ENCODE measurements around the gene ZFYVE9. TPM values are rescaled to one million over a fixed set of nuclear protein-coding genes. Genes with fewer than 3 reads are reported as not detected.

ZFYVE9 gene
- polyA plus RNA-seq, 1 experiment = 9.8 TPM

DNA sequence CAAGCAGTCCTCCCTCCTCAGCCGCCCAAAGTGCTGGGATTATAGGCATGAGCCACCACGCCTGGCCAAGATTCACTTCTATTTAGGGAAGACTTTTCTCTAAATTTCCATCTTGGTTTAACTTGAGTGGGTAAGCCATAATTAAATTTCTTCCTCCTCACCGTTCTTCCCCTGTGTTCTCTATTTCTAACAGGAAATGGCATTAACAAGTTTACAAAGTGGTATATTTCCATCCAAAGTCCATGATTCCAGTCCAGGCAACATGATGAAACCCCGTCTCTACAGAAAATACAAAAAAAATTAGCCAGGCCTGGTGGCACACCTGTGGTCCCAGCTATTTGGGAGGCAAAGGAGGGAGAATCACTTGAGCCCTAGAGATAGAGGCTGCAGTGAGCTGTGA lies 92.1 kb downstream of the ZFYVE9 start:
- DNase-seq (ENCODE audit: low read depth) = no peak
- TF ChIP-seq, protein P1, sequence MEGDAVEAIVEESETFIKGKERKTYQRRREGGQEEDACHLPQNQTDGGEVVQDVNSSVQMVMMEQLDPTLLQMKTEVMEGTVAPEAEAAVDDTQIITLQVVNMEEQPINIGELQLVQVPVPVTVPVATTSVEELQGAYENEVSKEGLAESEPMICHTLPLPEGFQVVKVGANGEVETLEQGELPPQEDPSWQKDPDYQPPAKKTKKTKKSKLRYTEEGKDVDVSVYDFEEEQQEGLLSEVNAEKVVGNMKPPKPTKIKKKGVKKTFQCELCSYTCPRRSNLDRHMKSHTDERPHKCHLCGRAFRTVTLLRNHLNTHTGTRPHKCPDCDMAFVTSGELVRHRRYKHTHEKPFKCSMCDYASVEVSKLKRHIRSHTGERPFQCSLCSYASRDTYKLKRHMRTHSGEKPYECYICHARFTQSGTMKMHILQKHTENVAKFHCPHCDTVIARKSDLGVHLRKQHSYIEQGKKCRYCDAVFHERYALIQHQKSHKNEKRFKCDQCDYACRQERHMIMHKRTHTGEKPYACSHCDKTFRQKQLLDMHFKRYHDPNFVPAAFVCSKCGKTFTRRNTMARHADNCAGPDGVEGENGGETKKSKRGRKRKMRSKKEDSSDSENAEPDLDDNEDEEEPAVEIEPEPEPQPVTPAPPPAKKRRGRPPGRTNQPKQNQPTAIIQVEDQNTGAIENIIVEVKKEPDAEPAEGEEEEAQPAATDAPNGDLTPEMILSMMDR (IDR thresholded peaks at IDR 0.05; ENCODE audit: insufficient read depth, low read depth, low read length) = no peak
- ChIA-PET CTCF (no interaction called here), POLR2A (no interaction called here)
- Histone ChIP-seq H3K36me3 (ENCODE audit: control insufficient read depth, insufficient read depth, low read length) (no peaks in the 10 kb centered on the region), H3K4me3 (ENCODE audit: low read depth, low read length) (no peak overlapping the region), H3K27me3 (ENCODE audit: control insufficient read depth, insufficient read depth, low read length) (no peaks in the 10 kb centered on the region)

DNA sequence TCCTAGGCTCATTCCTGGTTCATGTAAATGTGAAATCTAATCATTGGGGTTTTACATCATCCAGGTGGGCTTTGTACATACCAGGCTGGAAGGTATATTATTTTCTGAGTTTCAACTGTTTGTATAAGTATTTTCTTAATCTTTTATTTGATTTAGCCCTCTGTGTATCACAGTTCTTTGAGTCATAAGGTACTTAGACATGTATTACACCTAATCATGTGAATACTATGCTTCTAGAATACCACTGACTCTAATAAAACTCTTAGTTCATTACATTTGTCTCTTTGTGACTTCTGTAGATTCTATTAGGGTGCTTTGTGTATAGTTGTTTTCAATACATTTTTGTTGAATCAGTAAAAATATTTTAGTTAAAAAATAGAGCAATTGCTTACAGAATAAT lies 92.8 kb downstream of the ZFYVE9 start:
- TF ChIP-seq, protein P1 (IDR thresholded peaks at IDR 0.05; ENCODE audit: insufficient read depth, low read depth, low read length) = no peak
- POLR2A ChIA-PET = no interaction called here

DNA sequence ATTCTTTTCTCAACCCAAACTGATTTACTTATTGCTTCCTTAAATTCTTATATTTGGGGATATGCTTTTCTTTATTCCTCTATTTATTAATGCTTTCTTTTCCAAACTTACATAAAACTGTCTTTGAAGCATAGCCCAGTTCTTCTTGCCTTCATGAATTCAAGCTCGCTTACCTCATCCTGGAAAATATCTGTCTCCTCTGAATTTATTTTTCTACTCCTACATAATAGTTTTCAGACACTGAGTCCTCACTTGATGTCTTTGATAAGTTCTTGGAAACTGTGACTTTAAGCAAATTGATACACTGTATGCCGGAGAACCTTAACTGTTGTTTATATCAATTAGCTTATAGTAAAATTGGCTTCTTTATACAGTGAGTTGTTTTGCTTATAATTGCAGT lies 93.8 kb downstream of the ZFYVE9 start:
- no peak for DNase-seq (ENCODE audit: low read depth)
- TF ChIP-seq, protein P1 (IDR thresholded peaks at IDR 0.05; ENCODE audit: insufficient read depth, low read depth, low read length) = no peak
- CTCF ChIA-PET = no interaction called here

More for the DNA sequence above, 92.8 kb downstream of the ZFYVE9 start:
- DNase-seq (ENCODE audit: low read depth) = no peak
- CTCF ChIA-PET = no interaction called here
- no peaks in the 10 kb centered on the region for H3K27me3 ChIP-seq (ENCODE audit: control insufficient read depth, insufficient read depth, low read length)
- H3K36me3 ChIP-seq (ENCODE audit: control insufficient read depth, insufficient read depth, low read length) = no peaks in the 10 kb centered on the region
- no peak overlapping the region for H3K4me3 ChIP-seq (ENCODE audit: low read depth, low read length)

DNA sequence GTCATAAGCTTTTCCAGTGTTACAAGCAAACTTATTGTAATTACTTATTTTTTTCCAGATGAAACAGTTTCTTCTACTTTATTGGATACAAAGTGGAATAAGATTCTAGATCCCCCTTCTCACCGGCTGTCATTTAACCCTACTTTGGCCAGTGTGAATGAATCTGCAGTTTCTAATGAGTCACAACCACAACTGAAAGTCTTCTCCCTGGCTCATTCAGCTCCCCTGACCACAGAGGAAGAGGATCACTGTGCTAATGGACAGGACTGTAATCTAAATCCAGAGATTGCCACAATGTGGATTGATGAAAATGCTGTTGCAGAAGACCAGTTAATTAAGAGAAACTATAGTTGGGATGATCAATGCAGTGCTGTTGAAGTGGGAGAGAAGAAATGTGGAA lies 95.5 kb downstream of the ZFYVE9 start:
- CTCF ChIA-PET = interaction anchor here (0.6 kb wide), 1 partner anchor 373 kb away, joined by 3 read pairs; no protein-coding TSS in a partner anchor

More for the DNA sequence above, 93.8 kb downstream of the ZFYVE9 start:
- Histone ChIP-seq H3K4me3 (ENCODE audit: low read depth, low read length) (no peak overlapping the region), H3K27me3 (ENCODE audit: control insufficient read depth, insufficient read depth, low read length) (no peaks in the 10 kb centered on the region), H3K36me3 (ENCODE audit: control insufficient read depth, insufficient read depth, low read length) (no peaks in the 10 kb centered on the region)
- POLR2A ChIA-PET = no interaction called here

DNA sequence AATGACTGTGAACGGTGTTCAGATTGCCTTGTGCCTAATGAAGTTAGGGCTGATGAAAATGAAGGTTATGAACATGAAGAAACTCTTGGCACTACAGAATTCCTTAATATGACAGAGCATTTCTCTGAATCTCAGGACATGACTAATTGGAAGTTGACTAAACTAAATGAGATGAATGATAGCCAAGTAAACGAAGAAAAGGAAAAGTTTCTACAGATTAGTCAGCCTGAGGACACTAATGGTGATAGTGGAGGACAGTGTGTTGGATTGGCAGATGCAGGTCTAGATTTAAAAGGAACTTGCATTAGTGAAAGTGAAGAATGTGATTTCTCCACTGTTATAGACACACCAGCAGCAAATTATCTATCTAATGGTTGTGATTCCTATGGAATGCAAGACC lies 96.6 kb downstream of the ZFYVE9 start:
- H3K4me3 ChIP-seq (ENCODE audit: low read depth, low read length) = no peak overlapping the region
- POLR2A ChIA-PET = no interaction called here
- H3K27me3 ChIP-seq (ENCODE audit: control insufficient read depth, insufficient read depth, low read length) = no peaks in the 10 kb centered on the region
- TF ChIP-seq, protein P1 (IDR thresholded peaks at IDR 0.05; ENCODE audit: insufficient read depth, low read depth, low read length) = no peak
- DNase-seq (ENCODE audit: low read depth) = peak; percentile 17
- H3K36me3 ChIP-seq (ENCODE audit: control insufficient read depth, insufficient read depth, low read length) = no peaks in the 10 kb centered on the region
- CTCF ChIA-PET = no interaction called here

More for the DNA sequence above, 95.5 kb downstream of the ZFYVE9 start:
- H3K4me3 ChIP-seq (ENCODE audit: low read depth, low read length) = no peak overlapping the region
- H3K36me3 ChIP-seq (ENCODE audit: control insufficient read depth, insufficient read depth, low read length) = no peaks in the 10 kb centered on the region
- DNase-seq (ENCODE audit: low read depth) = no peak
- POLR2A ChIA-PET = no interaction called here
- no peaks in the 10 kb centered on the region for H3K27me3 ChIP-seq (ENCODE audit: control insufficient read depth, insufficient read depth, low read length)
- TF ChIP-seq, protein P1 (IDR thresholded peaks at IDR 0.05; ENCODE audit: insufficient read depth, low read depth, low read length) = no peak

Data from BJ (cell line).